ENCODE results near the gene CMTM5.
"Not testable (repeated sequence)": the region's sequence is repeated elsewhere in the genome, so short reads cannot be mapped to it uniquely, and the experiment has no call there.

- not testable (repeated sequence) for TF ChIP-seq CTCF (IDR thresholded peaks at IDR 0.05 in 2 of 3, conservative IDR thresholded peaks at IDR 0.05 in 1 of 3; ENCODE audit: borderline replicate concordance in 1 of 3, insufficient read depth in 1 of 3, low read depth in 2 of 3, low read length in 2 of 3); MAX (IDR thresholded peaks at IDR 0.05)
Observed at GRCh38 chr14:23389871-23390270, 13.0 kb downstream of the CMTM5 start.

Data from HCT116 (cell line).